Esophagus muscularis mucosa (tissue), 4 donors: ENCODE data around the gene SLA2. TPM values are rescaled to one million over a fixed set of nuclear protein-coding genes. Genes with fewer than 3 reads are reported as not detected.

Source experiments
- DNase-seq: peaks from one replicate; pipeline ENCODE4 v3.0.0-alpha.2; 2017; ENCODE audit errors: extremely low spot score
- H3K27ac ChIP-seq, 4 donors: fragments of 200-600 bp; sonication (generic); replicated peaks in 1 of 4; 1 replicate in 3 of 4; 2 replicates in 1 of 4; pipeline ENCODE4 v1.5.1; 2016 to 2019; ENCODE audit warnings: mild to moderate bottlenecking in 1 of 4
- H3K27me3 ChIP-seq, 4 donors: fragments of 200-600 bp; sonication (generic); one replicate each; pipeline versions ENCODE4 v1.5.1 to v1.6.0; 2016 to 2019
- H3K36me3 ChIP-seq, 4 donors: fragments of 200-600 bp; sonication (generic); one replicate each; pipeline ENCODE4 v1.5.1; 2016 to 2019
- H3K4me1 ChIP-seq, 4 donors: fragments of 200-600 bp; sonication (generic); one replicate each; pipeline ENCODE4 v1.5.1; 2016 to 2019
- H3K4me3 ChIP-seq, 4 donors: fragments of 200-600 bp; sonication (generic); 1 replicate in 2 of 4; 2 replicates in 2 of 4; pipeline ENCODE4 v1.5.1; 2016 to 2019; ENCODE audit warnings: mild to moderate bottlenecking in 4 of 4, moderate library complexity in 1 of 4
- H3K9me3 ChIP-seq, 4 donors: fragments of 200-600 bp; sonication (generic); 1 replicate in 3 of 4; 2 replicates in 1 of 4; pipeline ENCODE4 v1.5.1; 2016 to 2019
- EP300 ChIP-seq: sonication (generic); formaldehyde crosslinking; IDR thresholded peaks from one replicate; pipeline ENCODE4 v1.6.1; 2017; ENCODE audit warnings: antibody characterized with exemption
- POLR2A ChIP-seq: fragments of 450-650 bp; IDR thresholded peaks from one replicate; pipeline ENCODE4 v1.6.1; 2017; ENCODE audit warnings: antibody characterized with exemption, moderate library complexity, mild to moderate bottlenecking, low read depth
- POLR2AphosphoS5 ChIP-seq, 2 donors: sonication (generic); formaldehyde crosslinking; IDR thresholded peaks; one replicate each; pipeline ENCODE4 v1.6.1; 2017; ENCODE audit warnings: antibody characterized with exemption in 2 of 2
- WGBS: methylation state at CpG from one replicate; pipeline ENCODE4 v1.1.5; 2018; 5-methylcytosine and 5-hydroxymethylcytosine counted together
- intact Hi-C: fragments of 100-400 bp; cut with DNase I; formaldehyde crosslinking; loops from one replicate; pipeline ENCODE4 v1.15.1; 2023
- total RNA-seq, 4 donors: library from RNA; depleted of rRNA; stranded (reverse); fragments of >200 nt; gene quantifications; one replicate each; pipeline versions ENCODE4 v1.1.0 to v1.2.1, GENCODE V29; 2016
- TF ChIP-seq, protein P1 (sequence below), 3 experiments: fragments of 200-600 bp in 2 of 3; fragments of 450-650 bp in 1 of 3; sonication (generic) in 2 of 3; IDR thresholded peaks; one replicate each; pipeline ENCODE4 v1.5.1; 2017 to 2019; ENCODE audit warnings: antibody characterized with exemption in 3 of 3, mild to moderate bottlenecking in 2 of 3, moderate library complexity in 1 of 3

The SLA2 gene
- total RNA-seq, 4 donors from 2014 or later = 0.26 to 0.99 (median 0.35) TPM

DNA sequence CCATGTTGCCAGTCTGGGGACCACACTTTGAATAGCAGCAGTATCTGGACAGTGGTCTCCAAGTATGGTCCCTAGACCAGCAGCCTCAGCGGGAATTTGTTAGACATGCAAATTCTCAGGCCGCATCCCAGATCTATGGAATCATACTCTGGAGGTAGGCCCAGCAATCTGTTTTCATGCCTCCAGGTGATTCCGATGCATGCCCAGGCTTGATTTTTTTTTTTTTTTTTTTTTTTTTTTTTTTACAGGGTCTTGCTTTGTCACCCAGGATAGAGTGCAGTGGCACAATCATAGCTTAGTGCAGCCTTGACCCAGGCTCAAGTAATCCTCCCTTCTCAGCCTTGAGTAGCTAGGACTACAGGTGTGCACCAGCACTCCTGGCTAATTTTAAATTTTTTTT lies 682 bp upstream of the SLA2 start:
- no peak overlapping the region for H3K27ac ChIP-seq
- no peaks in the 10 kb centered on the region for H3K27me3 ChIP-seq
- TF ChIP-seq POLR2AphosphoS5 (IDR thresholded peaks at IDR 0.05) (no peak), POLR2A (no peak), EP300 (no peak)
- TF ChIP-seq, protein P1, sequence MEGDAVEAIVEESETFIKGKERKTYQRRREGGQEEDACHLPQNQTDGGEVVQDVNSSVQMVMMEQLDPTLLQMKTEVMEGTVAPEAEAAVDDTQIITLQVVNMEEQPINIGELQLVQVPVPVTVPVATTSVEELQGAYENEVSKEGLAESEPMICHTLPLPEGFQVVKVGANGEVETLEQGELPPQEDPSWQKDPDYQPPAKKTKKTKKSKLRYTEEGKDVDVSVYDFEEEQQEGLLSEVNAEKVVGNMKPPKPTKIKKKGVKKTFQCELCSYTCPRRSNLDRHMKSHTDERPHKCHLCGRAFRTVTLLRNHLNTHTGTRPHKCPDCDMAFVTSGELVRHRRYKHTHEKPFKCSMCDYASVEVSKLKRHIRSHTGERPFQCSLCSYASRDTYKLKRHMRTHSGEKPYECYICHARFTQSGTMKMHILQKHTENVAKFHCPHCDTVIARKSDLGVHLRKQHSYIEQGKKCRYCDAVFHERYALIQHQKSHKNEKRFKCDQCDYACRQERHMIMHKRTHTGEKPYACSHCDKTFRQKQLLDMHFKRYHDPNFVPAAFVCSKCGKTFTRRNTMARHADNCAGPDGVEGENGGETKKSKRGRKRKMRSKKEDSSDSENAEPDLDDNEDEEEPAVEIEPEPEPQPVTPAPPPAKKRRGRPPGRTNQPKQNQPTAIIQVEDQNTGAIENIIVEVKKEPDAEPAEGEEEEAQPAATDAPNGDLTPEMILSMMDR (IDR thresholded peaks at IDR 0.05) = no peak
- WGBS = 90% methylated on average over 3 of the region's 3 CpGs
- H3K4me3 ChIP-seq = no peak overlapping the region
- peaks cover 6 to 10% (median 8%) of the 10 kb centered on the region in 4 donors for H3K36me3 ChIP-seq
- no peaks in the 10 kb centered on the region for H3K4me1 ChIP-seq
- no peaks in the 10 kb centered on the region for H3K9me3 ChIP-seq
- no peak for DNase-seq
- intact Hi-C loops = no loop called here

DNA sequence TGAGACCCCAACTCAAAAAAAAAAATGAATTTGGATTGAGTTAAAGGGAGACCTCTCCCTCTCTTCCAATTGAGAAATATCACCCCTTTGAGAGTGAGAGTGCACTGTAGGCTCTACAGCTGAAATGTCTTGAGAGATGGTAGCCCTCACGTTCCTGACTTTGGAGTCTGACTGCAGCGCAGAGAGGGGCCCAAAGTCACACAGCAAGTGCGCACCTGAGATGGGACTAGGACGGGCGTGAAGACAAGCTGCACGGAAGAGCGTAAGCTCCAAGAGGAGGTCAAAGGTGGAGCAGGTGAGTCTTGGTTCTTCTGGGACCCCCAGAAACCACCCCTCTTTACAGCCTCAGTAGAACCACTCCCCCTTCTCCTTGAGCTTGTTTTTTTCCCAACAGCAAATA lies 643 bp downstream of the SLA2 start:
- Histone ChIP-seq H3K27ac (no peak overlapping the region), H3K4me3 (no peak overlapping the region), H3K9me3 (no peaks in the 10 kb centered on the region), H3K4me1 (no peaks in the 10 kb centered on the region), H3K27me3 (no peaks in the 10 kb centered on the region), H3K36me3 (no peaks in the 10 kb centered on the region)
- WGBS = 94% methylated on average over 7 of the region's 7 CpGs
- TF ChIP-seq EP300 = no peak
- TF ChIP-seq POLR2AphosphoS5 (IDR thresholded peaks at IDR 0.05) = no peak
- TF ChIP-seq POLR2A = no peak
- intact Hi-C loops = no loop called here
- DNase-seq = no peak

DNA sequence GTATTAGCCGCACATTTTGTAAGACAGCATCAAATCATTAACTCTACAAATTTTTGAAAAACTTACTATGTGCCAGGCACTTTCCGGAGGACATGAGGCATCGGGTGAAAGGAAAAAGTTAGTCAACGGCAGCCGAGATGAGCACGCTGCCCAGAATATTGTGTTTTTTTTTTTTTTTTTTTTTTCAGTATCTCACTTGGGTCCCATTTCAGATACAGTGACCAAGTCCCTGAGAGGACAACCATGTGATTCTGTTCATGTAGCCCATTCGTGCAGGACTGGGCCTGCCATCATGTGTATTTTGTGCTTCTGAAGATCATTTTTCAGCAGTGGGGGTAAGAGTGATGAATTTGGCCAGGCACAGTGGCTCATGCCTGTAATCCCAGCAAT lies 1.3 kb downstream of the SLA2 start:
- Histone ChIP-seq H3K9me3 (no peaks in the 10 kb centered on the region), H3K4me3 (no peak overlapping the region), H3K4me1 (no peaks in the 10 kb centered on the region), H3K27ac (no peak overlapping the region), H3K36me3 (no peaks in the 10 kb centered on the region), H3K27me3 (no peaks in the 10 kb centered on the region)
- intact Hi-C loops = no loop called here
- WGBS = 87% methylated on average over 7 of the region's 7 CpGs
- TF ChIP-seq POLR2AphosphoS5 (IDR thresholded peaks at IDR 0.05) (no peak), EP300 (no peak), POLR2A (no peak)
- TF ChIP-seq, protein P1 (IDR thresholded peaks at IDR 0.05) = no peak
- DNase-seq = no peak

DNA sequence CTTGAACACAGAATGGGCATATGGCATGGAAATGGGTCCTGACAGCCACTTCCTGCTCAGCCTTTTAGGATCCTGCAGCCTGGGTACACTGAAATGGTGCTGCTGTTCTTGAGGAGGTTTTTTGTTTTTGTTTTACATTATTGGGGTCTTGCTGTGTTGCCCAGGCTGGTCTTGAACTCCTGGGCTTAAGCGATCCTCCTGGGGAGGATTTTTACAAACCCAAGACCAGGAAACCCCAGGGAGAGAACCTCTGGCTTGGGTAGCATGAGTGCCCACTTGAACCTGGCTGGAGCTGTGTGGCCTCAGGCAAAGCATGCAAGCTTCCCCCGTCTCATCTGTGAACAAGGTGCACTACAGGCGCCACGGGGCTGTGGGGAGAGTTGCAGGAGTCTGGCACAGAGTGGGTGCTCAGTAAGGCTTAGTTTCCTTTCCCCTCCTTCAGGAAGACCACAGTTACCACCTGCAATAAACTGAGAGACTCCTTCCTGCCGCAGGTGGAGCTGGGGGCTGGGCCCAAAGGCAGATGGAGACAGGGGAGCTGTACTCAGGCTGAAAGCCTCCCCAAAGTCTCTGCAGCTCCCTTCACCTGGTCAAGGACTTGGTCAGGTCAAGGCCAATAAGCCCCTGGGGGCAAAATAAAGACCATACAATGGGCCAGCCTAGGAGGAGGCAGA lies 1.8 kb downstream of the SLA2 start:
- WGBS = 86% methylated on average over 5 of the region's 5 CpGs
- Histone ChIP-seq H3K4me3 (no peak overlapping the region), H3K27me3 (no peaks in the 10 kb centered on the region), H3K9me3 (no peaks in the 10 kb centered on the region), H3K36me3 (no peaks in the 10 kb centered on the region), H3K4me1 (no peaks in the 10 kb centered on the region), H3K27ac (no peak overlapping the region)
- DNase-seq = no peak
- intact Hi-C loops = no loop called here
- TF ChIP-seq POLR2AphosphoS5 (IDR thresholded peaks at IDR 0.05) (no peak), POLR2A (no peak), EP300 (no peak)
- TF ChIP-seq, protein P1 (IDR thresholded peaks at IDR 0.05) = no peak

DNA sequence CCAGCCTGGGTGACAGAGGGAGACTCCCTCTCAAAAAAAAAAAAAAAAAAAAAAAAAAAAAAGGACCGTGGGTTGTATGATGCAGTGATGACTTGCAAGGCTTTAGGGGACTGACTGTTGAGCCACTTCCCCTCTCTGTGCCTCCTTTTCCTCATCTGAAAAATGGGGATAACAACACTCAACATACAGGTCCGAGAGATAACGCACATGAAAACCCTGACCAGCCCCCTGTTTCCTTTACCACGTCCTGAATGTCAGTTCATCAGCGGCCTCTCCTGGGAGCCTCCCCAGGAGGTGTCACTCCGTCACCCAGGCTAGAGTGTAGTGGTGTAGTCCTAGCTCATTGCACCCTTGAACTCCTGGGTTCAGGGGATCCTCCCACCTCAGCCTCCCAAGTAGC lies 3.9 kb downstream of the SLA2 start:
- H3K4me1 ChIP-seq = no peaks in the 10 kb centered on the region

More for the DNA sequence above, 3.9 kb downstream of the SLA2 start:
- Histone ChIP-seq H3K27ac (no peak overlapping the region), H3K4me3 (no peak overlapping the region), H3K36me3 (no peaks in the 10 kb centered on the region), H3K27me3 (no peaks in the 10 kb centered on the region), H3K9me3 (no peaks in the 10 kb centered on the region)
- DNase-seq = no peak
- 55% methylated on average over 5 of the region's 6 CpGs for WGBS
- TF ChIP-seq, protein P1 (IDR thresholded peaks at IDR 0.05) = no peak
- TF ChIP-seq POLR2A (no peak), POLR2AphosphoS5 (IDR thresholded peaks at IDR 0.05) (no peak), EP300 (no peak)
- intact Hi-C loops = no loop called here
